K562 (cell line): Measurements from ENCODE around the gene NPAS1. TPM values are rescaled to one million over a fixed set of nuclear protein-coding genes. Genes with fewer than 3 reads are reported as not detected.

Source experiments
- BMI1 ChIP-seq: fragments of 150-350 bp; IDR thresholded peaks from 2 replicates; pipeline ENCODE4 v1.6.1; 2014; ENCODE audit warnings: low read length
- BRD4 ChIP-seq: fragments of 200-600 bp; sonication (generic); IDR thresholded peaks from 2 replicates; pipeline ENCODE4 v1.6.1; 2017; ENCODE audit warnings: inconsistent platforms
- CEBPG ChIP-seq, 3 experiments: fragments of 200-800 bp in 1 of 3; sonication (Bioruptor generic) in 1 of 3; sonication (generic) in 1 of 3; formaldehyde crosslinking in 1 of 3; IDR thresholded peaks in 2 of 3; conservative IDR thresholded peaks in 1 of 3; 2 replicates each; pipeline versions ENCODE4 v1.6.1 to v1.8.0; 2016 to 2022; ENCODE audit warnings: missing compliant biosample characterization in 2 of 3, missing genetic modification characterization in 2 of 3, mild to moderate bottlenecking in 1 of 3, missing genetic modification reagents in 1 of 3
- ESRRA ChIP-seq: fragments of 450-650 bp; IDR thresholded peaks from 2 replicates; pipeline ENCODE4 v1.6.1; 2014; ENCODE audit warnings: low read depth, mild to moderate bottlenecking, moderate library complexity, borderline replicate concordance
- MYC ChIP-seq, 2 experiments: fragments of 250-450 bp in 1 of 2; sonication (Bioruptor Pico) in 1 of 2; IDR thresholded peaks; 2 replicates each; pipeline versions ENCODE4 v1.5.1 to v1.6.1; 2012 to 2021; ENCODE audit warnings: low read depth in 2 of 2, borderline replicate concordance in 1 of 2, improper control_type of control experiment in 1 of 2, low read length in 1 of 2, mild to moderate bottlenecking in 1 of 2, moderate library complexity in 1 of 2
- NRF1 ChIP-seq, 2 experiments: fragments of 450-650 bp; IDR thresholded peaks in 1 of 2; conservative IDR thresholded peaks in 1 of 2; 2 replicates each; pipeline ENCODE4 v1.6.1; 2014; ENCODE audit warnings: mild to moderate bottlenecking in 2 of 2
- POLR2AphosphoS5 ChIP-seq: IDR thresholded peaks from 2 replicates; pipeline ENCODE4 v1.6.1; 2011; ENCODE audit warnings: mild to moderate bottlenecking, low read depth, low read length, moderate library complexity; ENCODE audit not compliant: control insufficient read depth, insufficient read depth
- SLC30A9 ChIP-seq: fragments of 250-450 bp; sonication (Bioruptor Pico); IDR thresholded peaks from 2 replicates; pipeline ENCODE4 v1.8.0; 2022; ENCODE audit warnings: mild to moderate bottlenecking, moderate library complexity
- SREBF2 ChIP-seq: sonication (generic); formaldehyde crosslinking; IDR thresholded peaks from 2 replicates; pipeline ENCODE4 v1.4.0; 2020; ENCODE audit warnings: mild to moderate bottlenecking, missing genetic modification reagents
- TEAD1 ChIP-seq, 2 experiments: fragments of 450-650 bp in 1 of 2; sonication (generic) in 1 of 2; formaldehyde crosslinking; IDR thresholded peaks; 2 replicates each; pipeline versions ENCODE4 v1.4.0 to v1.8.0; 2020 to 2022; ENCODE audit warnings: mild to moderate bottlenecking in 2 of 2, missing genetic modification reagents in 1 of 2
- ZC3H11A ChIP-seq: IDR thresholded peaks from 2 replicates; pipeline ENCODE4 v1.6.1; 2012; ENCODE audit warnings: low read depth, low read length, improper control_type of control experiment
- ZNF274 ChIP-seq: IDR thresholded peaks from 2 replicates; pipeline ENCODE4 v1.6.1; 2011; ENCODE audit warnings: low read depth, mild to moderate bottlenecking, low read length, moderate library complexity, borderline replicate concordance
- polyA plus RNA-seq, 8 experiments: library from polyadenylated mRNA; depleted of rRNA in 4 of 8; stranded (reverse) in 5 of 8; unstranded in 3 of 8; fragments of >200 nt; fragmentation: Nextera tagmentation in 2 of 8; fragmentation: Illumina TruSeq in 1 of 8; extraction: Ambion mirVana in 2 of 8; extraction: Trizol in 1 of 8; gene quantifications; 2 replicates each; pipeline versions ENCODE4 v1.2.1 to v1.2.3, GENCODE V29; 2011 to 2014; ENCODE audit warnings: inconsistent platforms in 1 of 8, missing spikeins in 1 of 8
- total RNA-seq, 7 experiments: library from RNA; depleted of rRNA in 6 of 7; stranded (reverse); fragments of >200 nt in 6 of 7; fragmentation: Illumina TruSeq in 2 of 7; extraction: Trizol in 2 of 7; gene quantifications; 2 replicates each; pipeline versions ENCODE4 v1.2.1 to v1.2.3, GENCODE V29; 2011 to 2021; ENCODE audit warnings: low replicate concordance in 1 of 7
- TF ChIP-seq, protein P1 (sequence below): fragments of 250-450 bp; sonication (Bioruptor Pico); IDR thresholded peaks from 2 replicates; pipeline ENCODE4 v1.8.0; 2022; ENCODE audit warnings: moderate library complexity, mild to moderate bottlenecking, inconsistent platforms
- TF ChIP-seq, protein P2 (sequence below): fragments of 450-650 bp; IDR thresholded peaks from 2 replicates; pipeline ENCODE4 v1.6.1; 2017; ENCODE audit warnings: mild to moderate bottlenecking, moderate library complexity
- TF ChIP-seq, protein P3 (sequence below): sonication (generic); formaldehyde crosslinking; IDR thresholded peaks from 2 replicates; pipeline ENCODE4 v1.8.0; 2022; ENCODE audit warnings: mild to moderate bottlenecking, missing genetic modification reagents
- TF ChIP-seq, protein P4 (sequence below): fragments of 450-650 bp; IDR thresholded peaks from one replicate; pipeline ENCODE4 v1.6.1; 2018; ENCODE audit warnings: mild to moderate bottlenecking, moderate library complexity; ENCODE audit not compliant: partially characterized antibody
- TF ChIP-seq, protein P5 (sequence below): fragments of 450-650 bp; formaldehyde crosslinking; conservative IDR thresholded peaks from 2 replicates; pipeline ENCODE4 v1.4.0; 2022; ENCODE audit warnings: mild to moderate bottlenecking, missing genetic modification characterization

NPAS1 gene
- total and polyA plus RNA-seq, 9 of the 15 experiments (the other 6 are each of a cell fraction or from before 2014, with no cell fraction given) = 0.58 to 5.3 (median 2.0) TPM; not detected in 2

DNA sequence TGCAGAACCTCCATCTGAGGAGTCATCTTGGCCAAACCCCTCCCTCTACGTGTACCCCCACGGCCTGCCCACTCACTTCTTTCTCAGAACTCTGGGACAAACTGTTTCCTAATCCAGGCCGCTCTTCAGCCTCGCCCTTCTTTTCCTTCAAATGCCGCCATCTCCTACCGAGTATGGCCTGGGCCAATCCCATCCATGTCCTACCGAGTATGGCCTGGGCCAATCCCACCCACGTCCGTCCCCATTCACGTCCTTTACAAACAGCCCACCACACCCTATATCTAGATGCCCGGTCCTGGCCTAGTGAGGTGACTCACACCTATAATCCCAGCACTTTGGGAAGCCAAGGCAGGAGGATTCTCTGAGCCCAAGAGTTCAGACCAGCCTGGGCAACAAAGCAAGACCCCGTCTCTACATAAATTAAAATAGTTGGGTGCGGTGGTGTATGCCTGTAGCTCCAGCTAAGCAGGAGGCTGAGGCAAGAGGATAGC is 27.7 kb downstream of the NPAS1 start (continued):
- TF ChIP-seq, protein P1, sequence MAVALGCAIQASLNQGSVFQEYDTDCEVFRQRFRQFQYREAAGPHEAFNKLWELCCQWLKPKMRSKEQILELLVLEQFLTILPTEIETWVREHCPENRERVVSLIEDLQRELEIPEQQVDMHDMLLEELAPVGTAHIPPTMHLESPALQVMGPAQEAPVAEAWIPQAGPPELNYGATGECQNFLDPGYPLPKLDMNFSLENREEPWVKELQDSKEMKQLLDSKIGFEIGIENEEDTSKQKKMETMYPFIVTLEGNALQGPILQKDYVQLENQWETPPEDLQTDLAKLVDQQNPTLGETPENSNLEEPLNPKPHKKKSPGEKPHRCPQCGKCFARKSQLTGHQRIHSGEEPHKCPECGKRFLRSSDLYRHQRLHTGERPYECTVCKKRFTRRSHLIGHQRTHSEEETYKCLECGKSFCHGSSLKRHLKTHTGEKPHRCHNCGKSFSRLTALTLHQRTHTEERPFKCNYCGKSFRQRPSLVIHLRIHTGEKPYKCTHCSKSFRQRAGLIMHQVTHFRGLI = no peak
- no peak for TF ChIP-seq SLC30A9 (CRISPR knock-in tag)
- no peak for TF ChIP-seq NRF1 (conservative IDR thresholded peaks at IDR 0.05 in 1 of 2, IDR thresholded peaks at IDR 0.05 in 1 of 2)
- no peak for TF ChIP-seq MYC (IDR thresholded peaks at IDR 0.05; ENCODE audit: low read depth, low read length)
- peak; percentile 3; the same call in 1 of the 2 replicates for TF ChIP-seq MYC (CRISPR knock-in tag; IDR thresholded peaks at IDR 0.05; ENCODE audit: borderline replicate concordance, low read depth)
- no peak for TF ChIP-seq ZC3H11A
- TF ChIP-seq, protein P2, sequence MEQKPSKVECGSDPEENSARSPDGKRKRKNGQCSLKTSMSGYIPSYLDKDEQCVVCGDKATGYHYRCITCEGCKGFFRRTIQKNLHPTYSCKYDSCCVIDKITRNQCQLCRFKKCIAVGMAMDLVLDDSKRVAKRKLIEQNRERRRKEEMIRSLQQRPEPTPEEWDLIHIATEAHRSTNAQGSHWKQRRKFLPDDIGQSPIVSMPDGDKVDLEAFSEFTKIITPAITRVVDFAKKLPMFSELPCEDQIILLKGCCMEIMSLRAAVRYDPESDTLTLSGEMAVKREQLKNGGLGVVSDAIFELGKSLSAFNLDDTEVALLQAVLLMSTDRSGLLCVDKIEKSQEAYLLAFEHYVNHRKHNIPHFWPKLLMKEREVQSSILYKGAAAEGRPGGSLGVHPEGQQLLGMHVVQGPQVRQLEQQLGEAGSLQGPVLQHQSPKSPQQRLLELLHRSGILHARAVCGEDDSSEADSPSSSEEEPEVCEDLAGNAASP = no peak
- no peak for TF ChIP-seq SREBF2 (CRISPR knock-in tag)
- no peak for TF ChIP-seq POLR2AphosphoS5
- no peak for TF ChIP-seq ESRRA
- TF ChIP-seq ZNF274 = no peak
- no peak for TF ChIP-seq BRD4
- TF ChIP-seq BMI1 = no peak
- no peak for TF ChIP-seq TEAD1 (CRISPR knock-in tag; IDR thresholded peaks at IDR 0.05)
- TF ChIP-seq, protein P3, sequence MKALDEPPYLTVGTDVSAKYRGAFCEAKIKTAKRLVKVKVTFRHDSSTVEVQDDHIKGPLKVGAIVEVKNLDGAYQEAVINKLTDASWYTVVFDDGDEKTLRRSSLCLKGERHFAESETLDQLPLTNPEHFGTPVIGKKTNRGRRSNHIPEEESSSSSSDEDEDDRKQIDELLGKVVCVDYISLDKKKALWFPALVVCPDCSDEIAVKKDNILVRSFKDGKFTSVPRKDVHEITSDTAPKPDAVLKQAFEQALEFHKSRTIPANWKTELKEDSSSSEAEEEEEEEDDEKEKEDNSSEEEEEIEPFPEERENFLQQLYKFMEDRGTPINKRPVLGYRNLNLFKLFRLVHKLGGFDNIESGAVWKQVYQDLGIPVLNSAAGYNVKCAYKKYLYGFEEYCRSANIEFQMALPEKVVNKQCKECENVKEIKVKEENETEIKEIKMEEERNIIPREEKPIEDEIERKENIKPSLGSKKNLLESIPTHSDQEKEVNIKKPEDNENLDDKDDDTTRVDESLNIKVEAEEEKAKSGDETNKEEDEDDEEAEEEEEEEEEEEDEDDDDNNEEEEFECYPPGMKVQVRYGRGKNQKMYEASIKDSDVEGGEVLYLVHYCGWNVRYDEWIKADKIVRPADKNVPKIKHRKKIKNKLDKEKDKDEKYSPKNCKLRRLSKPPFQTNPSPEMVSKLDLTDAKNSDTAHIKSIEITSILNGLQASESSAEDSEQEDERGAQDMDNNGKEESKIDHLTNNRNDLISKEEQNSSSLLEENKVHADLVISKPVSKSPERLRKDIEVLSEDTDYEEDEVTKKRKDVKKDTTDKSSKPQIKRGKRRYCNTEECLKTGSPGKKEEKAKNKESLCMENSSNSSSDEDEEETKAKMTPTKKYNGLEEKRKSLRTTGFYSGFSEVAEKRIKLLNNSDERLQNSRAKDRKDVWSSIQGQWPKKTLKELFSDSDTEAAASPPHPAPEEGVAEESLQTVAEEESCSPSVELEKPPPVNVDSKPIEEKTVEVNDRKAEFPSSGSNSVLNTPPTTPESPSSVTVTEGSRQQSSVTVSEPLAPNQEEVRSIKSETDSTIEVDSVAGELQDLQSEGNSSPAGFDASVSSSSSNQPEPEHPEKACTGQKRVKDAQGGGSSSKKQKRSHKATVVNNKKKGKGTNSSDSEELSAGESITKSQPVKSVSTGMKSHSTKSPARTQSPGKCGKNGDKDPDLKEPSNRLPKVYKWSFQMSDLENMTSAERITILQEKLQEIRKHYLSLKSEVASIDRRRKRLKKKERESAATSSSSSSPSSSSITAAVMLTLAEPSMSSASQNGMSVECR (CRISPR knock-in tag) = no peak
- TF ChIP-seq CEBPG (CRISPR knock-in tag; IDR thresholded peaks at IDR 0.05) = peak; percentile 56
- TF ChIP-seq CEBPG (tag; conservative IDR thresholded peaks at IDR 0.05 in 1 of 2, IDR thresholded peaks at IDR 0.05 in 1 of 2) = no peak
- TF ChIP-seq, protein P4, sequence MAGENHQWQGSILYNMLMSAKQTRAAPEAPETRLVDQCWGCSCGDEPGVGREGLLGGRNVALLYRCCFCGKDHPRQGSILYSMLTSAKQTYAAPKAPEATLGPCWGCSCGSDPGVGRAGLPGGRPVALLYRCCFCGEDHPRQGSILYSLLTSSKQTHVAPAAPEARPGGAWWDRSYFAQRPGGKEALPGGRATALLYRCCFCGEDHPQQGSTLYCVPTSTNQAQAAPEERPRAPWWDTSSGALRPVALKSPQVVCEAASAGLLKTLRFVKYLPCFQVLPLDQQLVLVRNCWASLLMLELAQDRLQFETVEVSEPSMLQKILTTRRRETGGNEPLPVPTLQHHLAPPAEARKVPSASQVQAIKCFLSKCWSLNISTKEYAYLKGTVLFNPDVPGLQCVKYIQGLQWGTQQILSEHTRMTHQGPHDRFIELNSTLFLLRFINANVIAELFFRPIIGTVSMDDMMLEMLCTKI = no peak
- TF ChIP-seq, protein P5, sequence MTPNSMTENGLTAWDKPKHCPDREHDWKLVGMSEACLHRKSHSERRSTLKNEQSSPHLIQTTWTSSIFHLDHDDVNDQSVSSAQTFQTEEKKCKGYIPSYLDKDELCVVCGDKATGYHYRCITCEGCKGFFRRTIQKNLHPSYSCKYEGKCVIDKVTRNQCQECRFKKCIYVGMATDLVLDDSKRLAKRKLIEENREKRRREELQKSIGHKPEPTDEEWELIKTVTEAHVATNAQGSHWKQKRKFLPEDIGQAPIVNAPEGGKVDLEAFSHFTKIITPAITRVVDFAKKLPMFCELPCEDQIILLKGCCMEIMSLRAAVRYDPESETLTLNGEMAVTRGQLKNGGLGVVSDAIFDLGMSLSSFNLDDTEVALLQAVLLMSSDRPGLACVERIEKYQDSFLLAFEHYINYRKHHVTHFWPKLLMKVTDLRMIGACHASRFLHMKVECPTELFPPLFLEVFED (CRISPR knock-in tag) = no peak
